Astrocyte (in vitro differentiated cells and primary cell): ENCODE results near the gene RNF152.

Experiments
- CTCF ChIP-seq: IDR thresholded peaks from 2 replicates; pipeline ENCODE4 v1.5.1; 2011; ENCODE audit warnings: low read depth, mild to moderate bottlenecking, inconsistent platforms, low read length, moderate library complexity; ENCODE audit not compliant: insufficient read depth
- EZH2 ChIP-seq: IDR thresholded peaks from 2 replicates; pipeline ENCODE4 v1.6.1; 2012; ENCODE audit warnings: mild to moderate bottlenecking, low read length, inconsistent platforms; ENCODE audit not compliant: insufficient read depth

GRCh38 chr18:61882296-61883004 lies 10.4 kb downstream of the RNF152 start:
- no peak for TF ChIP-seq CTCF
- TF ChIP-seq EZH2 = no peak
